Glutamatergic neuron (in vitro differentiated cells): ENCODE measurements around the gene IL17RD. TPM values are rescaled to one million over a fixed set of nuclear protein-coding genes. Genes with fewer than 3 reads are reported as not detected.

Source experiments
- DNase-seq: peaks from one replicate; pipeline ENCODE4 v3.0.0; 2022
- H3K27ac Mint-ChIP-seq: one replicate; pipeline ENCODE4 v1.8.0; 2020; ENCODE audit warnings: mild to moderate bottlenecking, mixed read lengths, inconsistent platforms; ENCODE audit not compliant: unreplicated experiment
- H3K27me3 Mint-ChIP-seq: one replicate; pipeline ENCODE4 v1.8.0; 2020; ENCODE audit warnings: mild to moderate bottlenecking, moderate library complexity, mixed read lengths, inconsistent platforms; ENCODE audit not compliant: unreplicated experiment
- H3K36me3 Mint-ChIP-seq: one replicate; pipeline ENCODE4 v1.8.0; 2020; ENCODE audit warnings: mild to moderate bottlenecking, mixed read lengths, inconsistent platforms; ENCODE audit not compliant: unreplicated experiment
- H3K4me1 Mint-ChIP-seq: one replicate; pipeline ENCODE4 v1.8.0; 2020; ENCODE audit warnings: mild to moderate bottlenecking, low read depth, mixed read lengths, inconsistent platforms; ENCODE audit not compliant: unreplicated experiment
- H3K4me3 Mint-ChIP-seq: one replicate; pipeline ENCODE4 v1.8.0; 2020; ENCODE audit warnings: mild to moderate bottlenecking, mixed read lengths, inconsistent platforms; ENCODE audit not compliant: unreplicated experiment
- H3K9me3 Mint-ChIP-seq: one replicate; pipeline ENCODE4 v1.8.0; 2020; ENCODE audit warnings: mild to moderate bottlenecking, moderate library complexity, mixed read lengths, inconsistent platforms; ENCODE audit not compliant: unreplicated experiment
- total RNA-seq: library from RNA; stranded (reverse); fragmentation: NEBNext Ultra II Directional; extraction: Animal tissue kit (Norgen Biotek cat#: 25700); gene quantifications from one replicate; pipeline ENCODE4 v1.2.1, GENCODE V29; 2021; ENCODE audit not compliant: unreplicated experiment
- TF ChIP-seq, protein P1 (sequence below): fragments of 200-600 bp; sonication (generic); IDR thresholded peaks from one replicate; pipeline ENCODE4 v1.5.0; 2021; ENCODE audit not compliant: partially characterized antibody, unreplicated experiment

The IL17RD gene
- total RNA-seq, 1 donor from 2014 or later: 31.1 TPM

- Mint-ChIP-seq H3K4me1 (peaks cover 5% of the 10 kb centered on the region), H3K4me3 (no peak overlapping the region), H3K36me3 (no peaks in the 10 kb centered on the region), H3K9me3 (no peaks in the 10 kb centered on the region), H3K27me3 (peaks cover 4% of the 10 kb centered on the region), H3K27ac (no peak overlapping the region)
- no peak for DNase-seq
- TF ChIP-seq, protein P1, sequence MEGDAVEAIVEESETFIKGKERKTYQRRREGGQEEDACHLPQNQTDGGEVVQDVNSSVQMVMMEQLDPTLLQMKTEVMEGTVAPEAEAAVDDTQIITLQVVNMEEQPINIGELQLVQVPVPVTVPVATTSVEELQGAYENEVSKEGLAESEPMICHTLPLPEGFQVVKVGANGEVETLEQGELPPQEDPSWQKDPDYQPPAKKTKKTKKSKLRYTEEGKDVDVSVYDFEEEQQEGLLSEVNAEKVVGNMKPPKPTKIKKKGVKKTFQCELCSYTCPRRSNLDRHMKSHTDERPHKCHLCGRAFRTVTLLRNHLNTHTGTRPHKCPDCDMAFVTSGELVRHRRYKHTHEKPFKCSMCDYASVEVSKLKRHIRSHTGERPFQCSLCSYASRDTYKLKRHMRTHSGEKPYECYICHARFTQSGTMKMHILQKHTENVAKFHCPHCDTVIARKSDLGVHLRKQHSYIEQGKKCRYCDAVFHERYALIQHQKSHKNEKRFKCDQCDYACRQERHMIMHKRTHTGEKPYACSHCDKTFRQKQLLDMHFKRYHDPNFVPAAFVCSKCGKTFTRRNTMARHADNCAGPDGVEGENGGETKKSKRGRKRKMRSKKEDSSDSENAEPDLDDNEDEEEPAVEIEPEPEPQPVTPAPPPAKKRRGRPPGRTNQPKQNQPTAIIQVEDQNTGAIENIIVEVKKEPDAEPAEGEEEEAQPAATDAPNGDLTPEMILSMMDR: no peak
Measured at GRCh38 chr3:57069503-57069902, 95.7 kb downstream of the IL17RD start.

DNA sequence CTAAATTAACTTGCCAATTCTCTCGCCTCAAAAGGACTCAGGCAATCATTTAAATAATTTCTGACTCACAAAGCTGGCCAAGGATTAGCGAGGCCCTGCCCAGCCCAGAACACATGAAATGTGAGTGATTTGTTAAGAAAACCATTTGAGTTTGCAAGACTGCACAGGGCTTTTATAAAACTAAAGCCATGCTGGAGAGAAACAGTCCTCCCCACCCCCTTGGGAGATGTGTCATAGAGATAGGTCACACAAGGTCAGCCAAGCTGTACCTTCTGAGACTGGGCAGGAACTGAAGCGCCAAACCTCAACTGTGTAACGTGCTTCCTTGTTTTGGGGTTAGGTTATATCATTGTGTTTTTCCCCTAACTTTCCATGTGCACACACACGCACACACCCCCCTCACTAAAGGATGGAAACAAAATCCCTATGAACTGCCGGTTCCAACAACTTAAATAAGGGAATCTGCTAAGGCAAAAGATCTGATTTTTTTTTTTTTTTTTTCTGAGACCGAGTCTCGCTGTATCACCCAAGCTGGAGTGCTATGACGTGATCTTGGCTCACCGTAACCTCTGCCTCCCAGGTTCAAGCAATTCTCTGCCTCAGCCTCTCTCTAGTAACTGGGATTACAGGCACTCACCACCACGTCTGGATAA, 96.6 kb downstream of the IL17RD start:
- Mint-ChIP-seq H3K4me3 (no peak overlapping the region), H3K9me3 (no peaks in the 10 kb centered on the region), H3K36me3 (no peaks in the 10 kb centered on the region), H3K27me3 (peaks cover 4% of the 10 kb centered on the region), H3K4me1 (peaks cover 5% of the 10 kb centered on the region), H3K27ac (no peak overlapping the region)
- TF ChIP-seq, protein P1: no peak
- peak; percentile 20 for DNase-seq

GRCh38 chr3:57066471-57066870, 98.7 kb downstream of the IL17RD start:
- no peak overlapping the region for H3K4me3 Mint-ChIP-seq
- H3K4me1 Mint-ChIP-seq: peaks cover 5% of the 10 kb centered on the region
- no peaks in the 10 kb centered on the region for H3K9me3 Mint-ChIP-seq
- no peaks in the 10 kb centered on the region for H3K36me3 Mint-ChIP-seq
- peaks cover 2% of the 10 kb centered on the region for H3K27me3 Mint-ChIP-seq
- no peak for DNase-seq
- H3K27ac Mint-ChIP-seq: no peak overlapping the region
- TF ChIP-seq, protein P1: no peak

DNA sequence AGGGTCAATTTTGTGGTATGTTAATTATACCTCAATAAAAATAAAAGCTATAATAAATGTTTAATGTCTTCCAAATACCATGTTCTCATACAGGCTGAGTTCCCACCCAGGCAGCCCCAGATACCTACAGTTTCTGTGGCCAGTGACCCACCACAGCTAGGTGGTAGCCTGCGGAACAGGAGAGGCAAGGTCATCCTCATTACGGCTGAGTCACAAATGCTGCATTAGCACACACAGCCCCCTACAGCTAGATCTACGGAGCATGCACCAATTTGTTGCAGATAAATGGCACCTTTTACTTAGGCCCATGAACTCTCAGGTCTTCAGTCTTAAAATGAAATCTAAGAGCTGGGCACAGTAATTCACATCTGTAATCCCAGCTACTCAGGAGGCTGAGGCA, 99.6 kb downstream of the IL17RD start:
- H3K27me3 Mint-ChIP-seq: peaks cover 2% of the 10 kb centered on the region
- H3K9me3 Mint-ChIP-seq: no peaks in the 10 kb centered on the region
- no peak for DNase-seq
- no peak overlapping the region for H3K27ac Mint-ChIP-seq
- no peak overlapping the region for H3K4me3 Mint-ChIP-seq
- TF ChIP-seq, protein P1: no peak
- H3K4me1 Mint-ChIP-seq: peaks cover 5% of the 10 kb centered on the region
- no peaks in the 10 kb centered on the region for H3K36me3 Mint-ChIP-seq

DNA sequence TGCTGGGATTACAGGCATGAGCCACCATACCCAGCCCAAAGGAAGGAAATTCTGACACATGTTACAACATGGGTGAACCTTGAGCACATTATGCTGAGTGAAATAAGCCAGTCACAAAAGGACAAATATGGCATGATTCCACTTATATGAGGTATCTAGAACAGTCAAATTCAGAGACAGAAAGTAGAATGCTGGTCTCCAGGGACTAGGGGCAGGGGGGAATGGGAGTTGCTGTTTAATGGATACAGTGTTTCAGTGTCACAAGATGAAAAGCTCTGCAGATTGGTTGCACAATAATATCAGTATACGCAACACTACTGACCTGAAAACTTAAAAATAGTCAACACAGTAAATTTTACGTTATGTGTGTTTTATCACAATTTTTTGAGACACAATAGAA, 100.6 kb downstream of the IL17RD start:
- H3K4me3 Mint-ChIP-seq: no peak overlapping the region
- H3K36me3 Mint-ChIP-seq: no peaks in the 10 kb centered on the region
- H3K9me3 Mint-ChIP-seq: no peaks in the 10 kb centered on the region

More for the DNA sequence above, 100.6 kb downstream of the IL17RD start:
- DNase-seq: no peak
- no peak overlapping the region for H3K27ac Mint-ChIP-seq
- TF ChIP-seq, protein P1: no peak
- H3K4me1 Mint-ChIP-seq: peaks cover 5% of the 10 kb centered on the region
- peaks cover 2% of the 10 kb centered on the region for H3K27me3 Mint-ChIP-seq
